ENCODE data around the gene COMMD2.

COMMD2 gene

GRCh38 chr3:149763565-149764195 lies 11.4 kb upstream of the COMMD2 start:
- DNase-seq (ENCODE audit: low read depth), result no peak

GRCh38 chr3:149753717-149754116 lies 1.4 kb upstream of the COMMD2 start:
- no peak for DNase-seq (ENCODE audit: low read depth)

DNA sequence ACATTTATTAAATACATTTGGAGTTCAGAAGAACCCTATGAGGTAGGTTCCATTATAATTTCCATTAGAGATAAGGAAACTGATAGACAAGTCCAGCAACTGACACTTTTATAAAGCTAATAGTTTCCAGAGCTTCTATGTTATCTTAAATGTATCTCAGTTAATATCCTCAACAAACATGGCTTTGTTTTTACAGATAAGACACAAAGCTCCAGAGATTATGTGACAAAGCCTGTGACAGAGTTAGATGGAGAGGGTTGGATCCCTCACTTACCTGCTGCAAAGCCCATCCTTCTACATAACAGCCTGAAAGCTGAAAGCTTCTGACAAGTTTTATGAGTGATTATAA lies 473 bp upstream of the COMMD2 start:
- DNase-seq (ENCODE audit: low read depth), result no peak

DNA sequence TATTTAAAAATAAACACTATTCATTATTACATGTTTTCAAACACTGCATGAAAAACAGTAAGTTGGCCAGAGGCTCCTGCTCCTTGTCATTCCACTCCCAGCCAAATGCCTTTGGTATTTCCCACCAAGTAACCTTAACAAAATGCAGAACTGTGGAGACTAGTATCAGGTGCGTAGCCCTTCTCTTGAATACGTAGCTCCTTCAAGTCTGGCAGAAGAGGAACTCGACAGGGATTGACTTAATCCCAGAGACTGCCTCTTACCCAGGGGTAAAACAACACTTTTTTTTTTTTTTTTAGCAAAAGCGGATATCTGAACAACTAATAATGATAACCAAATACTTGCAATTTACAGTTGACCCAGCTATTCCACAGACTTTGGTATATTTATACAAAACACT lies 738 bp downstream of the COMMD2 start:
- DNase-seq (ENCODE audit: low read depth), result no peak

DNA sequence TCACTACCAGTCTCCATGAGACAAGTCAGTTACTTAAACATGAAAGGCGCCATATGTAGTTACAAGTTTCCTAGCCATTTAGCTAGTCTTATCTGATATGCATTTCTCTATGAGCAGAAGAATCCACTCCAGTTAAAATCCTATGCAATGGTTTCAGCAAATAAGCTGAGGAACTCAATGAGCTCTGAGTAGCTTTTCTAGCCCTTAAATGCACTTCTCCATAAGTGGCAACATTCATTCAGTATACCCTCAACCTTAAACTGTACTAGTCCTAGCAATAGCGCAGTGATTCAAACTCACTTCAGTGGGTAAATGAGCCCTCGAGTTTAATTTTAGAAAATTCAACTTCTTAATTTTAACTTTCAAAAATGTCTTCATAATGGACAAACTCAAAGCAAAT lies 7.7 kb downstream of the COMMD2 start:
- DNase-seq (ENCODE audit: low read depth), result no peak

- no peak for DNase-seq (ENCODE audit: low read depth)
These were observed 8.1 kb downstream of the COMMD2 start for GRCh38 chr3:149744151-149744550.

- DNase-seq (ENCODE audit: low read depth), result no peak
These were observed 12.9 kb downstream of the COMMD2 start for GRCh38 chr3:149739396-149739795.

DNA sequence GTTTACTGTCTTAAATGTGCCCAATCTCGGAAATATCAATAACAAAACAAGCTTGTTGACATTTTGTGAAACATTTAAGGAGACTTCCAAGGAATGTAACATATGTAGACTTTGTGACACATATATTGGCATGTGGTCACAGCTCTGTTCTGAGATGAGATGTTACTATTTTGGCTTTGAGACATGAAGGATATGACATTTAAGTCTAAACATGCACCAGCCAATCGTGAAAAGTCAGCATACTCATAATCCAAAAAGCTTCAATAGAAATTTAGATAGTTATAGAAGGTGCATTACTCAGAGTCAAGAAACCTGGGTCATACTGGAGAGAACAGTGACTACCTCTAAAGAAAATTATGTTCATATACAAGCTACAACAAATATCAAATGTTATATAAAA lies 13.4 kb downstream of the COMMD2 start:
- DNase-seq (ENCODE audit: low read depth), result no peak

DNA sequence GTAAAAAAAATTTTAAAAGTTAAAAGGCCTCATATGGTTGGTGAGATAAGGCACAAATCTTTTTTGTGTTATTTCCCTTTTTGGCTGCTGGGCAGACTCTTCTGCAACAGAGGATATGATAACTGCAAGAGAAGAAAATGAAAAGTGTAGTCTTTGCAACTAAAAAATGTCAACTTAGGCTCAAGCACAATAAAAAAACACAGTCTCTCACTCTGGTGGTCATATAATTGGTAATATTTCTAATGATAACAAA lies 15.4 kb downstream of the COMMD2 start:
- DNase-seq (ENCODE audit: low read depth), result no peak

- DNase-seq (ENCODE audit: low read depth), result no peak
These were observed 15.9 kb downstream of the COMMD2 start for GRCh38 chr3:149736175-149736952.

DNA sequence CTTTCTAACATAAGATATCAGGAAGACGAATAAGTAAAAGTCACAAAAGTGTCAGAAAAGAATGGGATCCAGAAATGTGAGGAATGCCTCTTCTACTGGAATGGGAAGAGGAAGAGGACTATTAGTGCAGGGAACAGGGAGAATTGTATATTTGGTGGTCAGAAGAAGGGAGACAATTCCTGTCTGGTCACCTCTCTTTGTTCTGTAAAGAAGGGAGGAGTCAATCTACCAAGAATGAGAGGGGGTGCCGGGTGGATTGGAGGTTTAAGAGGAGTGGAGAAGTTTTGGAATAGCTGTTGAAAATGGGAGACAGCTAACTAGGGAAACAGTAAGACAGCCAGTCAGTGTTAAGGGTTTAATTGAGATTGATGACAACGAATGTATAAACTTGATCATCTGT lies 20.1 kb downstream of the COMMD2 start:
- no peak for DNase-seq (ENCODE audit: low read depth)

DNA sequence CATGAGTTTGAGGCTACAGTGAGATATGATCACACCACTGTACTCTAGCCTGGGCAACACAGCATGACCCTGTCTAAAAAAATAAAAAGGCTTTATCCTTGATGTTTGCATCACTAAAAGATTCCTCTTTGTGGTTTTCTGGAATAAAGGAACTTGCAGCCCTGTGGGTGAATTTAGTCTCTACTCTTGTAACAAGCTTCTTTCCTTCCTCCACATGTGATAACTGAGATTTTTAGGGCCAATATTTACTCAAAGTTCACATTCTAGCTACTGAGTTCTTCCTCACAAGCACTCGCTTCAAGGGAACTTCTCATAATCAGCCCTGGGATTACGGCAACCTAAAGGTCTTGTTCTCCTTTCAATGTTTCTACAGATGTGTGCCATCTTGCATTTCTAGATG lies 24.6 kb downstream of the COMMD2 start:
- no peak for DNase-seq (ENCODE audit: low read depth)

GRCh38 chr3:149726716-149727407 lies 25.4 kb downstream of the COMMD2 start:
- no peak for DNase-seq (ENCODE audit: low read depth)

- no peak for DNase-seq (ENCODE audit: low read depth)
These were observed 28.5 kb downstream of the COMMD2 start for GRCh38 chr3:149723781-149724180.

GRCh38 chr3:149720918-149721317 lies 31.4 kb downstream of the COMMD2 start:
- no peak for DNase-seq (ENCODE audit: low read depth)

DNA sequence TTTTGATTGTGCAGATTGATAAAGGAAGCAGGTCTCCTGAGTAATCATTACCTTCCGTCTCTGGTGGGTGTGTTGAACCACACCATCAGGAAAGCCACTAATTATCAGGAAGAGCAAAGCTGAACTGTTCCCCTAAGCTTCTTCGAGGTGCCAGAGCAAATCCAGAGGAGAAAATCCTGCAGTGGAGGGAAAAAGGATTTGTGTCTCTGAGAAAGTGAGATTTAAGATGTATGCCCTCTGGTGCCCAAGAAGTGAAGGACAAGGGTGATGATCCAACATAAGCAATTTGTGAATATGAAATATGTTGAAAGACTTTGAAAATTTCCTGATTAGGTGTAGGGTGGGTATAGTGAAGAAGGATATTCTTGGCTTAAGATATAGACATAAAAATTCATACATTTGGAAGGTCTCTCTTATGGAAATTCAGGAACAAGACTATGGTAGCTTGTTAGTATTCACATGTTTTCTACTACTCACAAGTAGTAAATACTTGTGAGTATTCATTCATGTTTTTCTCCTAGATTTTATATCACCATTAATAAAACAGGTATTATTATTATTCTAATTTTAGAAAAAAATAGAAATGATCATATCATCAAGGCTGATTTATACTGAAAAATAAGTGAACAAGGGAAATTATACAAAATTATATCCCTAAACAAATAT lies 34.8 kb downstream of the COMMD2 start:
- no peak for DNase-seq (ENCODE audit: low read depth)

DNA sequence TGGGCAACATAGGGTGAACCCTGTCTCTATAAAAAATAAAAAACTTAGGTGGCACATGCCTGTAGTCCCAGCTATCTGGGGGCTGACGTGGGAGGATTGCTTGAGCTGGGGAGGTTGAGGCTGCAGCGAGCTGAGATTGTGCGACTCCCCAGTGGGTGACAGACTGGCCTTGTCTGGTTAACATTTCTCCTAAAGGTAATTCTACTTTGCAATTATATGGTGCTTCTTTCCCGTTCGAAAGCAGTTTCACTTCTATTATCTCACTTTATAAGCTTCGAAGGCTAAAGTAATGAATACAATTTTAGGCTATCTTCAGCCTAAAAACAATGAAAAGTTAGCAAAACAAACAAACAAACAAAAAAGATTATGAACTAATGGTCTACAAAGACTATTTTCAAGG lies 35.3 kb downstream of the COMMD2 start:
- no peak for DNase-seq (ENCODE audit: low read depth)

- no peak for DNase-seq (ENCODE audit: low read depth)
These were observed 37.0 kb downstream of the COMMD2 start for GRCh38 chr3:149715247-149715646.

DNA sequence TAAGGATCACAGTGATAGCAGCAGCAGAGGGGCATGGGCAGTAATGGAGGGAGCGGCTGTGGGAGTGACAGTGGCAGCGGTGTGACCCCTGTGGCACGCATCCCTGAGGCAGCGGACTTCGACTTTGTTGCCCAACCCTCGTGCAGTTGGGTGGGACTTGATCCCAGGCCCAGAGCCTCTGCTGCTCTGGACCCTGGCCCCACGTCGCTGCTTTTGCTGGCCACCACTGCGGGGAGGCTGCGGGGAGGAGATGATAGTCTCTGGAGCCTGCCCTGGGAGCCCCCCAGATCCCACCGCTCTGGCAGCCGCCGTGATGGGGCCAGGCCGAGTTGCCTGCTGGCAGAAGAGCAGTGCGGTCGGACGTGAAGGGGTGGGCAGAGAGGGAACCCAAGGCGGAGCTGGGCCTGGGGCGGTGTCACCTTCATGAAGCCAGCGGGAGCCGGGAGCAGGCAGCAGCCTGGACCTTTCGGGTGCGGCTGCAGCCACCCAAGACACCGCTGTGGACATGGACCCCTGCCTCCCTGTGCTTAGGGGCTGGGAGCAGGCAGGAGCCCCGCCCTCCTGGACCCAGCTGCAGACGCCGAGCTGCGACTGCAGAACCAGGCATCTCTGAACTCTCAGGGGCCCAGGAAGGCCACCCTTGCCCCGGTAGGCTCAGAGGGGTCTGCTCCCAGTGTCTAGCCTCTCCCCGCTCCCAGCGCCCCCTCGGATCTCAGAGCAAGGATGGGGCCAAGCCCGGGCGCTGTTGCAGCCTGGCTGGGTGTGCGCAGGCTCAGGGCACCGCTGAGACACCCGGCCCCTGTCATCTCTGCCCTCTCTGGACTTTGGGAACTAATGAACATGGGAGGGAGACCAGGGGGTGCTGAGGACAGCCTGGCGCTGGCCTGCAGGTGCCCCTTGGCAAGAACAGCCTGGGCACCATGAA lies 38.3 kb downstream of the COMMD2 start:
- no peak for DNase-seq (ENCODE audit: low read depth)

GRCh38 chr3:149706905-149707304 lies 45.4 kb downstream of the COMMD2 start:
- no peak for DNase-seq (ENCODE audit: low read depth)

DNA sequence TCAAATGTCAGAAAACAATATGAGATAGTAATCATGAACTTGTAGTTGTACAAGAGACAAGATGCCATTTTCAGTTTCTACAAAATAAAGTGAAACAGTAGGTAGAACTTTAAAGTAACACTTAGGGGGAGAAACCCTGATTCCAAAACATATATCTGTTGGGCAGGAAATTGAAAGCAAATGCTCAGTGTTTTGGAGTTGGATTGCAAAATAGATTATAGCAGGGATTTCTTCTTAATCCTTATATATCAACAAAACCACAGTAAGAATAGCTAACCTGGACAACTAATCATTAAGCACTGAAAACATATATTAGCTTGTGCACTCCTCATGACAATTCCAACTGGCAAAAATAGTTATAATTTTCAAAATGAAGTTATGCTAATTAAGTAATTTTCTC lies 46.9 kb downstream of the COMMD2 start:
- no peak for DNase-seq (ENCODE audit: low read depth)

DNA sequence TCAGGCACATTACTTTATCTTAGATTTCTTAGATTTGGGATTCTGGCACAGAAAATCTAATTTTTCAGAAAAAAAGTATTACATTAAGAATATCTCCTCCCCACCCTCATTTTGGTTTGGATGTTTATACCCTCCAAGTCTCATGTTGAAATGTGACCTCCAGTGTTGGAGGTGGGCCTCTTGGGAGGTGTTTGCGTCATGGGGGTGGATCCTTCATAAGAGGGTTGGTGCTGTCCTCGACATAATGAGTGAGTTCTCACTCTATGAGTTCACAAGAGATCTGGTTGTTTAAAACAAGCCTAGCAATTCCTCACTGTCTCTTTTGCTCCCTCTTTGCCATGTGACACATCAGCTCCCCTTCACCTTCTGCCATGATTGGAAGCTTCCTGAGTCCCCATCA lies 48.8 kb downstream of the COMMD2 start:
- DNase-seq (ENCODE audit: low read depth), result no peak

Data from stimulated activated CD4-positive, alpha-beta T cell treated with anti-CD3 and anti-CD28 coated beads, Interleukin-2, amount 100 ng/mL, for 4 hours (primary cell).